NCI-H2171 (cell line): Measurements from ENCODE around the gene ABCA2.

ENCODE experiments used
- DNase-seq: peaks from one replicate; lab custom pipeline; 2025; lab: John Stamatoyannopoulos, UW

Gene ABCA2

DNA sequence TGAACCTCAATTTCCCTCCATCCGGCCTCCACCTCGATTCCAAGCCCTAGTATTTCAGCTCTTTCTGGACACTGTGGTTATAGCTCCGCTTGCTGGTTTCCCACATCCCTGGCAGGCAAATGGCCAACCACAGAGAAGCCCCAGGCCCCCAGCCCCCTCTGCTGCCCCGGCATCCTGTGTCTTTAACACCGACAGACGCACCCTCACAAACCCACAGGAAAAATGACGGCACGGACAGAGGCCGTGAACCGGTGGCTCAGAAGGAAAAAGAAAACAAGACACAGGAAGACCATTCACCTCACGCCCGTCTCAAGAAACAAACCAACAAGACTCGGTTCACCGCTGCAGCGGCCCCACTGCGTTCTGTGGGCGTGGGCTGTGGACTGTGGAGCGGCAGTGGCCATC is 30.2 kb downstream of the ABCA2 start:
- no peak for DNase-seq

DNA sequence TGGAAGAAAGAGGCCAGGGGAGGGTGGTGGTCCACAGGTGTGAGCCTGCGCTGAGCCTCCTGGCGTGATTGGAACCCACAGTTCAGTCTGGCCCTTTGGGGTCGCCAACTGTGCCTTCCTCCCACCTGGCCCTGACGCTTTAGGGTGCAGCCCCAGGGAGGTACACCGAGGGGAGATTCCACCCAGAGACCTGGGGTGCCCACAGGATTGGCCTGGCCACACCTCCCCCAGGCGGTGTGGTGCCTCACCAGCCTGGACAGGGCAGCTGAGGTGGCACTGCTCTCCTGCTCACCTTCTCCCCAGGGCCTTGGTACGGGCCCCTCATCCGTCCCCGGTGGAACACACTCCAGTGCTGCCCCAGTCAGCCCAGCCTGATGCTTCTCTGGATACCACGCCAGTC is 30.7 kb downstream of the ABCA2 start:
- DNase-seq, result no peak

DNA sequence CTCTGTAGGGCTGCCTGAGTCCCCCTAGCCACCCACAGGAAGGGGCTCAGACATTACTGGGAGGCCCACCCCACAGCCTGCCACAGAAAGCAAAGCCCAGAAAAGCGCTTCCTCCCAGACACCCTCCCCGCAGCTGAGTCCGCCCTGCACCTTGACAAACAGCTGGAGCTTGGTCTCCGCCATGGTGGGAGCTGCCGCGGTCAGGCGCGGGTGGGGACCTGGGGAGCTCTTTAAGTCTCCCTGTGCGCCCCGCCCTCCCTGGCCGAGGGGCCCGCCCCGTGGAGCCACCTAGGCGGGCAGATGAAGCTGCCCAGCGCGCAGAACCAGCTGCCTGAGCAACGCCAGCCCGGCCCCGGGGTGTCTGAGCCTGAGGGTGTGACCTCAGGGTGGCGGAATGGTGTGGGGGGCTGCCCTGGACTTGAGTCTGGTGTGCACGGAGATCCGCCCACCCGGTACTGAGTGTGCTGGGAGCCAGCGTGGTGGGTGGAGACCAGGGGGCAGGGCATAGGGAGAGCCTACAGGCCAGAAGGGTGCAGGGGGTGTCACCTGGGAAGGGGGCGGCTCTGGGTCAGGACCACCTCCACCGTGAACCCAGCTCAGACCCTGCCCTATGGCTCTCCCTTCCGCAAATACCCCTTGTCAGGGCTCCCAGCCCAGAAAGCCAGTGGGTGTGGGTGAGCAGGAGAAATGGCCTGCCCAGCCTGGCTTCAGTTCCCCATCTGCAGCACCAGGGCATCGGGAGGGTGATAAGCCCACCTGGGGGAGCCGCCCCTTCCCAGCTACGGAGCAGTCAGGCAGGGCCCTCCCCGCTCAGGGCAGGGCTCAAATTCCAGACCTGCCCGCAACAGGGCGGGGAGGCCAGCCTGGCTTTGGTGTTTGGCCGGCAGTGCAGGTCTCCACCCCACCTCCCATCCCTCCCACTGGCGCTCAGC is 31.4 kb downstream of the ABCA2 start, which contains the start of gene CLIC3:
TSS of gene CLIC3 (minus strand) at position 208 of the 932 bp plus-strand sequence. CDS start at position 183, 25 bp downstream.
- peak; percentile 26 for DNase-seq

DNA sequence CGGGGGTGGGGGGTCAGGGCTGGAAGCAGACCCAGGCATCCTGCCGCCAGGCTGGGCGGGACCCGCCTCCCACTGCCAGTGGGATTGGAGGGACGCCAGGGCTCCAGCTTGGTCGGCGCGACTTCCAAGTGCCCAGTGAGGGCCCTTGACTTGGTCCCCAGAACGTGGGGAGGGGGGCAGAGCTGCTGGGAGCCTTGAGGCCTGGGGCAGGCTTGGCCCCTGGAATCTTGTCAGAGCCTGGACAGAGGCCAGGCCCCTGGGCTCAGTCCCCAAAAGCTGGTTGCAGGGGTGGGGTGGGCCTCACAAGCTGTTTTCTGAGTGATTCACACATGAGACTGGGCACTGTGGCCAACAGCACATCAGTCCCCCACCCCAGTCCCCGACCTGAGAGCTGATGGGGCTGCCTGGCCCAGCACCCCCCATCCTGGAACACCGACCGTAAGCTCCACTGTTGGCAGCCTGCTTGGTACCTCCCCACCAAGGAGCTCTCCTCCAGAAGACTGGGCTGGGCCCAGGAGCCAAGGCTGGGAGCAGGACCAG is 32.2 kb downstream of the ABCA2 start:
- DNase-seq, result no peak

DNA sequence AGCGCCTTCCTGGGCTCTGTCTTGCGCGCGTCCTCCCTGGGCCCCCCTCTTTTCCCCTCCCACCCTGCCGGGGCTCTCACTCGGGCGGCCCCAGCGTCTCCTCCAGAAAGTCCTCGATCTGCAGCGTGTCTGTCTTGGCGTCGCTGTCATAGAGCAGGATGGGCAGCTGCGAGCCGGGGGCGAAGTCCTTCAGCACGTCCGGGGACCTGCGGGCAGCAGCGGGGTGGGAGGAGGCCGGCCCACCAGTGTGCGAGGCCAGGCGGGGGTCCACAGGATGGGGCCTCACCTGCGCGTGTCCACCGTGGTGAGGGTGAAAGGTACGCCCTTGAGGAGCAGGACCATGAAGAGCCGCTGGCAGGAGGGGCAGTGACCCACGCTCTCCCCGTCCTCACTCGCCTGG is 32.7 kb downstream of the ABCA2 start:
- DNase-seq, result no peak

DNA sequence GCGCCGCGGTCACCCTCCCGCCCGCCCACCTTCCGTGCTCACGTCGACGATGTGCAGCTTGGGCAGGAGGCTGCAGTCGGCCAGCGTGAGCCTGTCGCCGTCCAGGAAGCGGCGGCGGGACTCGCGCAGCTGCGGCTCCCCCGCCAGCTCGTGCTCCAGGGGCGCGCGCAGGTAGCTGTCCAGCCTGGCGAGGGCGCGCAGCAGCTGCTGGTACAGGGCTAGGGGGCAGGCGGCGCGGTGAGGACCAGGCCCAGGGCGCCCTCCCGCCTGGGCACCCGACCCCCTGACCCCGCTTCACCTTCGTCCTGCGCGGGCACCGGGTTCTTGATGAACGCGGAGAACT is 33.2 kb downstream of the ABCA2 start:
- no peak for DNase-seq

DNA sequence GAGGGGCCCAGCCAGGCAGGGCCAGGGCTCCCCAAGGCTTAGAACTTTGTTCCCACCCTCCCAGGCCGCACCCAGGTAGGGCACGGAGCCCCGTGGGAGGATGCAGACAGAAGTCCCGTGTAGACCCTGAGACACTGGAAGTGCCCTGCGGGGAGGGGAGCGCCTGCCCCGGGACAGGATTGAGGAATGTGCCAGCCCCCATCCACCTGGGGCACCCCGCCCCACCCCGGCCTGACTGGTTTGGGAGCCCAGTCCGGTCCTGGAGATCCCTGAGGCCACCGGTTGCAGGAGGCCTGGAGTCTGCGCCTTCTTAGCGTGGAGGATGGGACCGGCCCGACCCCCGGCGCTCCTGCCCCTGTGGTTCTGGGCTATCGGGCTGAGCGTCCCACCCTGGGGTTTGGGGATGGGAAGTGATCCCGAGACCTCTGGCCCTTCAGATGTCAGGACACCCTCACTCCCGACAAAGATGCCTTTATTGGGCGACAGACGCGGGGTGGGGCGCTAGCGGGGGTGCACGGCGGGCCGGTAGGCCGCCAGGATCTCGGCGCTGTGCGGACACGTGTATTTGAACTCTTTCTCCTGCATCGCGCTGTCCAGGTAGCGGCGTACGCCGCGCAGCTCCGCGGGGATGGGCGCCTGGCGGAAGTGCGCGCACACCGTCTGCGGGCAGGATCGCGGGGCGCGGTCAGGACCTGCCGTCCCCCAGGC is 33.7 kb downstream of the ABCA2 start:
- DNase-seq, result no peak

DNA sequence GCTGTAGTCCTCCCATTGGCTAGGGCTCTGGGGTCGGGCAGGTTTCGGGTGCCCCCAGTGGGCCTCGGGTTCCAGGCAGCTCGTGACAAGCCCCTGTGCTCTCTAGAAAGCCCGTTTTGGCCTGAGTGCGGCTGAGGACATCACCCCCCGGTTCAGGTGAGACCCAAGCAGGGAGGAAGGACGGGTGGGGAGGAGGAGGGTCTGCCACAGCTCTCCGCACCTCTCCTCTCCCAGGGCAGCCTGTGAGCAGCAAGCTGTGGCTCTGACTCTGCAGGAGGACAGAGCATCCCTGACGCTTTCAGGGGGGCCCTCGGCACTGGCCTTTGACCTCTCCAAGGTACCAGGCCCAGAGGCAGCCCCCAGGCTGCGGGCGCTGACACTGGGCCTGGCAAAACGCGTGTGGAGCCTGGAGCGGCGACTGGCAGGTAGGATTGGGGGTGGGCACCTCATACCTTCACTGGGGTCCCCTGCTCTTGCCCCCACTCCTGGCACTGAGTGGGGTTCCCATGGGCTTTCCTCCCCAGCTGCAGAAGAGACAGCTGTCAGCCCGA is 35.1 kb downstream of the ABCA2 start:
- no peak for DNase-seq

DNA sequence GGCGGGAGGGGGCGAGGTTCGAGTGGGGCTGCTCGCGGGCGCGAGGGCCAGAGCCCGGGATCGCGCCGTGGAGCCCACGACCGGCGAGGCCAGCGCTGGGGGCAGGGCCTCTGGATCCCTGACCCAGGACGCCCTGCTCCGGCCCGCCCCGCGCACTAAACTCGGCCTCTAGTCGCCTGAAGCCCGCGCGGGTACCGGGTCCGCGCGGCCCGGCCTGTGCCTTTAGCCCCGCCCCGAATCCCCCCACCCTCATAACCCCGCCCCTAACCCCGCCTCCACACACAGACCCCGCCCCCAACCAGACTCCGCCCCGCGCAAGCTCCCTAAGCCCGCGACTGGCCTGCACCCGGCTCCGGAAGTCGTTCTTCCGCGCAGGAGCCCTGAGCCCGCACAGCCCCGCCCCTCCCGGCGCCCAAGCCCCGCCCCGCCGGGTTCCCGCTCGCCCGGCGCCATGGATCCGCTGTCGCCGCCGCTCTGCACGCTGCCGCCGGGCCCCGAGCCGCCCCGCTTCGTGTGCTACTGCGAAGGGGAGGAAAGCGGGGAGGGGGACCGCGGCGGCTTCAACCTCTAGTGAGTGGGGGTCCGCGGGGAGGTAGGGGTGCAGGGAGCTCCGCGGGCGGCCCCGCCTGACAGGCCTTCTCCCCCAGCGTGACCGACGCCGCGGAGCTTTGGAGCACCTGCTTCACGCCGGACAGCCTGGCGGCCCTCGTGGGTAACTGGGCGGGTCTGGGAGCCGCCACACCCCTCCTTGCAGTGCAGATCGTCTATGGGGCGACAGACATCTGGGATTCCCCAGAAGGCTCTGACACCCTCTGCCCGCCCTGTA is 35.8 kb downstream of the ABCA2 start, which contains the start of gene PAXX:
TSS of gene PAXX (plus strand) at position 430 of the 826 bp plus-strand sequence. CDS start at position 452, 22 bp downstream.
- peak; percentile 93 for DNase-seq

DNA sequence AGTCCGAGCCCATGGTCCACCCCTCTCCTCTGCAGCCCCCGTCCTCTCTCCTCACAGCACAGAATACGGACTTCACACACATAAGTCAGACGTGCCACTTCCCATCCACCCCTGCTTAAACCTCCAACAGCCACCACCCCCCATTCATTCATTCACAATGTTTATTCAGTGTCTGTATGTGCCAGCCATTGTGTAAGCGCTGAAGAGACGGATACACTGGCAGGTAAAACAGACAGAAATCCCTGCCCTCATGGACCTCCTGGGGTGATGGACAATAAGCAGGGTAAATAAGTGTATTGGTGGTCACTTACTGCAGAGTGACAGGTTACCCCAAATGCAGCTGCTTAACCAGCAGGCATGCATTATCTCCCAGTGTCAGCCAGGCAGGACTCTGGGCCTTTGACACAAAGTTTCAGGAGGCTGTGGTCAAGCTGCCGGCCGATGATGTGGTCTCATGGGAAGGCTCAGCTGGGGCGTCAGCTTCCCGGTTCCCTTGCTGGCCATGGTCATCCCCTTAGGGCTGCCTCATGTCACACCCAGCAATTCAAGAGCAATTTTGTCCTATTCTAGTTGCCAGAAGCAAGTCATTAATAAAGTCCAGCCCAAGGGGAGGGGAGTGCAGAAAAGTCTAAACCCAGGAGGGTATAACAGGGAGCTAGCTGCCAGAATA is 37.7 kb downstream of the ABCA2 start:
- no peak for DNase-seq

DNA sequence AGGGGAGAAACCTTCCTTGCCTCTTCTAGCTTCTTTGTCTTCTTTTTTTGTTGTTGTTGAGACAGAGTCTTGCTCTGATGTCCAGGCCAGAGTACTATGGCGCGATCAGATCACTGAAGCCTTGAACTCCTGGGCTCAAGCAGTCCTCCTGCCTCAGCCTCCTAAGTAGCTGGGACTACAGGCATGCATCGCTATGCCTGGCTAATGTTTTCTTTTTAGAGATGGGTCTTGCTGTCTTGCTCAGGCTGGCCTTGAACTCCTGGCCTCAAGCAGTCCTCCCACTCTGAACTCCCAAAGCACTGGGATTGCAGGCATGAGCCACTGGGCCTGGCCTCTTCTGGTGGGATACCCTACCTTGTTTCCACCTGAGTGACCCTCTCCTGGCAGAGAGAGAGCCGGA is 39.2 kb downstream of the ABCA2 start:
- DNase-seq, result no peak

DNA sequence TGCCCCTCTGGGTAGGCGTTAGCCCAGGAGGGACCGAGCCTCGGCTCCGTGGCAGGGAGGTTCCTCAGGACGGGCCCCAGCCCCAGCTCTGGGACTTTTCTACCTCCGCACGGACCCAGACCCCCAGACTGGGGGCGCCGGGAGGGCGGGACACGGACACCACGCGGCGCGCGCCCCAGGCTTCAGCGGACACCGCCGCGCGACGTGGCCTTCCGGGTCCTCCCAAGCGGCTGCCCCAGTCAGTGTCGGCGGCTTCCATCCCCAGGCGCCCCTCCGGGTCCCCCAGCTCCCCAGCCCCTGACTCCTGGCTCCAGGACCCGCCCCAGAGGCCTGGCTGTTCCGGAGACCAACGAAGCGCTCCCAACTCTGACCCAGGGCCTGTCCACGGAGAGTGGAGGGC is 42.2 kb downstream of the ABCA2 start:
- DNase-seq, result no peak

DNA sequence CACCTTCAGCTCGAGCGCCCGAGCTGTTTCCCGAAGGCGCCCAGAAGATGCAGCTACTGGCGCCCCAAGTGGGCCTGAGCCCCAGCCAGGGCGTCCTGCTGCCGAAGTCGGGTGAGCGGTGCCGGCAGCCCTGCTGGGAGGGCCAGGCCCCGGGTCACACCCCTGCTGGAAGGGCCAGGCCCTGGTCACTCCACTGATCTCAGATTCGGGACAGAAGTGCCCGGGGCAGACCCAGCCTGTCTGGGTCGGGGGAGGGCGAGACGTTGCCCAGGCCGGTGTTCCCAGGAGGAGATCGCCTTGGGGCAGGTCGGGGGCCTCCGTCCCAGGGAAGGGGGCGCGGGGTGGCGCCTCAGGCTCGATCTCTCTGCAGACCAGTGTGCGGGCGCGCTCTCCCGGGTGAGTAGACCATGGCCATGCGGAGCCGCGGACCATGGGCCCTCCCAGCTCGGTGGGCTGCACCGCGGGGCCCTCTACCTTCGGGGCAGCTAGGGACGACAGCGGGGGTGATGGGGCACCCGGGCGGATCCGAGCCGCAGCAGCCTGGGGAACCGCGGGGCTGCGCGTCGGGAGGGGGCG is 42.9 kb downstream of the ABCA2 start:
- no peak for DNase-seq

DNA sequence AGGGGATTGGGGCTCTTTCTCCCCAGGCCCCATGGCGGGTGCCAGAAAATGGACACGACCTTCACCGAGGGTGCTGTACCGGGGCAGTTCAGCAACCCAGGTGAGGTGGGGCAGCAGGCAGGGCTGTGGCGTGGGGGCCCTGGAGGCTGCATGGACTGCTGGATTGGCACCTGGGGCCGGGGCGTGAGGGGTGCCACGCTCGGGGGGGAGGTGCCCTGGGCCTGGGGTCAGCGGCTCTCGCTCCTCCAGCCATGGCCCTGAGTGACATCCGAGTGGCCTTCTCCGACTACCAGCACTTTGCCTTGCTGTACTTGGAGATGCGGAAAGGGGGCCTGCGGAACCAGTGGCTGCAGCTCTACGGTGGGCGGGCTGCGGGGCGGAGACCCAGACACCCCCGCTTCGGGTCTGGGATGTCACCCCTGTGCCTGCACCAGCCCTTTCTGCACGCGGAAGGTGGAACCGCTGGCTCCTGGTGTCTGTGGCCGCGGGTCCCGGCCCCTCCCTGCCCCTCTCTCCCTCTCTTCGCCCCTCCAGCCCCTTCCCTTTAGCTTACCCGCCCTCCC is 43.5 kb downstream of the ABCA2 start:
- DNase-seq, result no peak

DNA sequence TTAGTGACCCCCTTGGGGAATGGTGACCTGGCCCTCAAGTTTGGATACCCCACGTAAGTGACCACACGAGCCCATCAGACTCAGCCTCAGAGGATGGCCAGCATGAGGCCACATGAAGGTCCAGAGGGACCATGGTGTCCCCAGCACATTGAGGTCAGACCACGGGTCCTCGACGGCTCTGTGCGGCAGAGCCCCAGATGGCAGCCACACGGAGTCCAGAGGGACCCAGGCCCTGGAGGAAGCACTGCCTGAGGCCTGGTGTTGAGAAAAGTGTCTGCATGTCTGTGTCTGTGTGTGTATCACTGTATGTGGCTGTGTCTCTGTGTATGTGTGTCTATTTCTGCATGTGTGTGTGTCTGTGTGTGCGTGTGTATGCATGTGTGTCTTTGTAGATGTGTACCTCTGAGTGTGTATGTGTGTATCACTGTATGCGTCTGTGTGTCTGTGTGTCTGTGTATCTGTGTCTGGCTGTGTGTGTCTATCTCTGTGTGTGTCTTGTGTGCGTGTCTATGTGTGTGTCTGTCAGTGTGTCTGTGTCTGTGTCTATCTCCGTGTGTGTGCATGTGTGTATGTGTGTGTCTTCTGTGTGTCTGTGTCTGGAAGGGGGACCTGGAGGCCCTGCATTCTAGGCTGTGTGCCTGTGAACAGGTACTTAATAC is 44.3 kb downstream of the ABCA2 start:
- DNase-seq, result no peak

DNA sequence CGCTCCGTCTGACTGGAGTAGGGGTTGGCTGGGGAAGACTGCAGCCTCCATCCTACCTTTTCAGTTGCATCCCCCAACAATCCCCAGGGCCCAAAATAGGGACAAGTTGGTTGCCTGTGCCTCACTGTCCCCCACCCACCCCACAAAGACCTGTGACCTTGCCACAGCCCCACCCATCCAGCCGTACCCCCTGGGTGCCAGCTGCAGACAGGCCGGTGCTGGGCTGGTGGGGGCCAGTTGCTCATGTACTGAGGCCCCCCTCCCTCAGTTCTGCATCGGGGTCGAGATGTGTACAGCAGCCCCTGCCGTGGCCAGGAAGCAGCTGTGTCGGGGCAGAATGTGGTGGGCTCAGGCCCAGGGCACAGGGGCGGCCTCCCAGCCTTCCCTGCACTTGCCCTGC is 44.9 kb downstream of the ABCA2 start:
- DNase-seq, result no peak

DNA sequence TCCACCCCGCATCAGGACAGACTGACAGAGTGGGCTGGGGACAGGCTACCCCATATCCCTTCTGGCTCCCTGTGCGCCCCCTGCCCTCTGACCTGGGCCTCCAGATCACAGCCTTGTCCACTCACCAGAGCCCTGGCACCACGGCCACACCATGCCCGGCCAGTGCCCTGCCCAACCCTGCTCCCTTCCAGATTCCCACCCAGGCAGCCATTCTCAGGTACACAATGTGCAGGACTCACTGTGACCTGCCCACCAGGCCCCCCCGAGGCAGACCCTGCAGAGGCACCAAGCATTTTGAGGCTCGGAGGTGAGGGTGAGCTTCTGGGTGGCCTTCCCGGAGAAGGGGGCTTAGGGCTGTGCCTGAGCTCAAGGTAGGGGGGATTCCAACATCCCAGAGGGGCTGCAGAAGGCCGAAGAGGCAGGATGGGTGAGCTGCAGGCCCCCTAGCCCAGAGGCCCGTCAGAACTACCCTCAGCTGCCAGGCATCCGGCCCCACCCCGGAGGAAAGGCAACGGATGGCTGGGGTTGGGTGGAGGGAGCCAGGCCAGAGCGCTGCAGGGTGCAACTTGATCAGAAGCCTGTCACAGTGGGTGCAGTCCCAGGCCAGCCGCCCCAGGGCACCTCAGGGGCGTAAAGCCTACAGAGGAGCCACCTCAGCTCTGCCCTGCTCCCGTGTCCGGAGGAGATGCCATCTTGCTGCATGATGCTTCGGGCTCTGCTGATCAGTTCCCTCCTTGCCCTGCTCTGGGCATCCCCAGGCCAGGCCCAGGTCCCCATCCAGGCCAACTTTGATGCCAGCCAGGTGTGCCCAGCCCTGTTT is 45.6 kb downstream of the ABCA2 start, which contains the start of gene LCNL1:
TSS of gene LCNL1 (plus strand) at position 762 of the 820 bp plus-strand sequence. CDS start 594 bp downstream, outside the sequence.
- no peak for DNase-seq

DNA sequence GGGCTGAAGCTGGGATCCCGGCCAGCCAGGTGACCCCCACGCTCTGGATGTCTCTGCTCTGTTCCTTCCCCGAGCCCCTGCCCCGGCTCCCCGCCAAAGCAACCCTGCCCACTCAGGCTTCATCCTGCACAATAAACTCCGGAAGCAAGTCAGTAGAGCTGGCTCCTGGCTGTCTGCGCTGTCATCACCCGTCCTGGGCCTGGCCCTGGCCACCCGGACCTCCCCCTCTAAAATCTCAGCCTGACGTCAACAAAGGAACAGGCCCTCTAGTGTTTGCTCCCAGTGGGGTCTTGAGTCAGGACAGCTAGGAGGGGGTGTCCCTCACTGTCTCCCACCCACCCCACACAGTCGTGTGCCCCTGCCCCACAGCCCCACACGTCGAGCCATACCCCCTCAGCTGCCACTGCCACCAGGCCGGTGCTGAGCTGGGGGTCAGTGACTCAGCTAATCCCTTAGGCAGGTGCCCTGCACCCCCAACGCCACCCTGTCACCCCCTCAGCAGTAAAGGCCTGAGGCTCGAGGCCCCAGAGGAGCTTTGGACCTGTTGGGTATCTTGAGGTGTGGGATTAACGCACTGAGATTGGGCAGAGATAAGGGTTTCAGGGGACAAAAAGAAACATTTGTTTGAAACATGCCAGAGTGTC is 46.3 kb downstream of the ABCA2 start:
- no peak for DNase-seq
